WTC11 (cell line): Measurements from ENCODE around the gene NFE2L3. TPM values are rescaled to one million over a fixed set of nuclear protein-coding genes. Genes with fewer than 3 reads are reported as not detected.

Source experiments
- ATAC-seq: fragments of 200-7000 bp; cut with Tn5 transposase; 2 replicates; pipeline ENCODE4 v1.10.0; 2021; ENCODE audit warnings: mild to moderate bottlenecking, moderate library complexity
- CTCF ChIA-PET: fragments of 300-600 bp; sonication (Branson Sonifier 250); formaldehyde crosslinking; loops from one replicate; lab custom pipeline; 2021; ENCODE audit warnings: antibody characterized with exemption; lab: Charles Lee
- POLR2A ChIA-PET: fragments of 350-600 bp; sonication (Branson Sonifier 250); formaldehyde crosslinking; loops from one replicate; lab custom pipeline; 2021; ENCODE audit warnings: antibody characterized with exemption; lab: Charles Lee
- DNase-seq: peaks from one replicate; pipeline ENCODE4 v3.0.0; 2021; ENCODE audit warnings: low spot score
- H3K27ac Mint-ChIP-seq: 2 replicates; pipeline ENCODE4 v1.8.0; 2021; ENCODE audit warnings: mixed read lengths
- H3K27me3 Mint-ChIP-seq: 2 replicates; pipeline ENCODE4 v1.8.0; 2021; ENCODE audit warnings: low read depth, mild to moderate bottlenecking, moderate library complexity, mixed read lengths
- H3K36me3 Mint-ChIP-seq: 2 replicates; pipeline ENCODE4 v1.8.0; 2021; ENCODE audit warnings: mixed read lengths
- H3K4me1 Mint-ChIP-seq: 2 replicates; pipeline ENCODE4 v1.8.0; 2022; ENCODE audit warnings: mixed read lengths
- H3K4me3 Mint-ChIP-seq: 2 replicates; pipeline ENCODE4 v1.8.0; 2021; ENCODE audit warnings: mild to moderate bottlenecking, moderate library complexity, mixed read lengths
- H3K9me3 Mint-ChIP-seq: 2 replicates; pipeline ENCODE4 v1.8.0; 2021; ENCODE audit warnings: mixed read lengths
- CREB1 ChIP-seq: sonication (generic); formaldehyde crosslinking; IDR thresholded peaks from 2 replicates; pipeline ENCODE4 v1.8.0; 2023; ENCODE audit warnings: mild to moderate bottlenecking, missing genetic modification reagents
- ELF4 ChIP-seq: sonication (generic); formaldehyde crosslinking; IDR thresholded peaks from 2 replicates; pipeline ENCODE4 v1.8.1; 2022; ENCODE audit warnings: low read depth, mild to moderate bottlenecking, moderate library complexity, missing genetic modification reagents
- FOXJ3 ChIP-seq: sonication (generic); formaldehyde crosslinking; IDR thresholded peaks from 2 replicates; pipeline ENCODE4 v1.9.0; 2021; ENCODE audit warnings: missing genetic modification reagents, mild to moderate bottlenecking, borderline replicate concordance
- GRHL2 ChIP-seq: fragments of 250-450 bp; sonication (Bioruptor Pico); IDR thresholded peaks from 2 replicates; pipeline ENCODE4 v1.8.0; 2022; ENCODE audit warnings: mild to moderate bottlenecking, moderate library complexity; ENCODE audit not compliant: insufficient replicate concordance, severe bottlenecking
- JAZF1 ChIP-seq: fragments of 250-450 bp; sonication (Bioruptor Pico); IDR thresholded peaks from 2 replicates; pipeline ENCODE4 v1.9.0; 2021; ENCODE audit warnings: moderate library complexity, mild to moderate bottlenecking, inconsistent platforms
- NR1H2 ChIP-seq: sonication (generic); formaldehyde crosslinking; IDR thresholded peaks from 2 replicates; pipeline ENCODE4 v1.9.0; 2021; ENCODE audit warnings: mild to moderate bottlenecking, moderate library complexity, missing genetic modification reagents
- NR3C1 ChIP-seq: sonication (generic); formaldehyde crosslinking; conservative IDR thresholded peaks from 2 replicates; pipeline ENCODE4 v1.8.1; 2023; ENCODE audit warnings: low read depth, mild to moderate bottlenecking, missing genetic modification reagents
- RORB ChIP-seq: fragments of 250-450 bp; sonication (Bioruptor Pico); IDR thresholded peaks from 2 replicates; pipeline ENCODE4 v1.9.0; 2021; ENCODE audit warnings: mild to moderate bottlenecking
- ZNF232 ChIP-seq: sonication (generic); formaldehyde crosslinking; IDR thresholded peaks from 2 replicates; pipeline ENCODE4 v1.8.0; 2022; ENCODE audit warnings: mild to moderate bottlenecking, missing genetic modification reagents
- total RNA-seq: library from RNA; stranded (reverse); gene quantifications from 3 replicates; pipeline ENCODE4 v1.2.3, GENCODE V29; 2021
- TF ChIP-seq, protein P1 (sequence below): fragments of 250-450 bp; sonication (Bioruptor Pico); IDR thresholded peaks from 2 replicates; pipeline ENCODE4 v2.1.2; 2022; ENCODE audit warnings: mild to moderate bottlenecking, moderate library complexity
- TF ChIP-seq, protein P2 (sequence below): sonication (generic); formaldehyde crosslinking; IDR thresholded peaks from 2 replicates; pipeline ENCODE4 v1.8.0; 2023; ENCODE audit warnings: missing genetic modification reagents
- TF ChIP-seq, protein P3 (sequence below): sonication (generic); formaldehyde crosslinking; IDR thresholded peaks from 2 replicates; pipeline ENCODE4 v1.8.1; 2023; ENCODE audit warnings: mild to moderate bottlenecking, missing genetic modification reagents
- TF ChIP-seq, protein P4 (sequence below): fragments of 250-450 bp; sonication (Bioruptor Pico); conservative IDR thresholded peaks from 2 replicates; pipeline ENCODE4 v1.9.0; 2021; ENCODE audit warnings: mild to moderate bottlenecking
- TF ChIP-seq, protein P5 (sequence below): sonication (generic); formaldehyde crosslinking; IDR thresholded peaks from 2 replicates; pipeline ENCODE4 v1.8.0; 2023; ENCODE audit warnings: mild to moderate bottlenecking, missing genetic modification reagents

Gene NFE2L3
- total RNA-seq, 1 experiment from 2014 or later, result 66.8 TPM

DNA sequence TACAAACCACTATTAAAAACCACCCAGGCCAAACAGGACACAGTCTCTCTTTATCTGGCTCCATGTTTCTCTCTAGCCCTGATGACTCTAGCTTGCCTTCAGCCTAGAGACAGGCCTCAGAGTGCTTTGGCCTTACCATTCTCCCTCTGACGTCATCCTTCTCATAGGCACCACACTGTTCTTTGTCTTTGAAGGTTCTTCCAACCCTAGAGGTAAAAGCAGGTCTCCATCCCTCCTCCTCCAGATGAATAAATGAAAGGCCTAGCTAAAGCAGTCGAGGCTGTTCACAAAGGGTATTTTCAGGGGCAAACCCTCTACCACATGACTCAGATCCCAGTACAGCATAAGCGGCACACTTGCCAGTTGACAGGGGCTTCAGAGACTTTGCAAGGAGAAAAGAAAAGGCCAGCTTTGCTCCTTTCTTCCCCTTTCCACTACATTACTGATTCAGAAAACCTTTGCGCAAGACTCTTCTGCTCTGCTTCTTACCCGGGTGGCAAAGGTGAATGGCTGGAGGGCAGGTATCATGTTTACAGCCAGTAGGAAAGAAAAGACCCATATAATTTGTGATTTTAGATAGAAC lies 14.8 kb downstream of the NFE2L3 start:
- Mint-ChIP-seq H3K4me3 (no peak overlapping the region), H3K4me1 (peaks cover 47% of the 10 kb centered on the region), H3K36me3 (peaks cover 42% of the 10 kb centered on the region), H3K27me3 (no peaks in the 10 kb centered on the region), H3K9me3 (peaks cover 17% of the 10 kb centered on the region), H3K27ac (peak overlapping the region; percentile 73)
- CTCF ChIA-PET, result interaction anchor here (1.1 to 1.9 kb wide), 4 partner anchors 9 to 76 kb away, joined by 3 to 7 read pairs (median 6); partner anchors contain the start of gene NFE2L3
- TF ChIP-seq, protein P1, sequence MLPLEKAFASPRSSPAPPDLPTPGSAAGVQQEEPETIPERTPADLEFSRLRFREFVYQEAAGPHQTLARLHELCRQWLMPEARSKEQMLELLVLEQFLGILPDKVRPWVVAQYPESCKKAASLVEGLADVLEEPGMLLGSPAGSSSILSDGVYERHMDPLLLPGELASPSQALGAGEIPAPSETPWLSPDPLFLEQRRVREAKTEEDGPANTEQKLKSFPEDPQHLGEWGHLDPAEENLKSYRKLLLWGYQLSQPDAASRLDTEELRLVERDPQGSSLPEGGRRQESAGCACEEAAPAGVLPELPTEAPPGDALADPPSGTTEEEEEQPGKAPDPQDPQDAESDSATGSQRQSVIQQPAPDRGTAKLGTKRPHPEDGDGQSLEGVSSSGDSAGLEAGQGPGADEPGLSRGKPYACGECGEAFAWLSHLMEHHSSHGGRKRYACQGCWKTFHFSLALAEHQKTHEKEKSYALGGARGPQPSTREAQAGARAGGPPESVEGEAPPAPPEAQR, result no peak
- TF ChIP-seq, protein P2, sequence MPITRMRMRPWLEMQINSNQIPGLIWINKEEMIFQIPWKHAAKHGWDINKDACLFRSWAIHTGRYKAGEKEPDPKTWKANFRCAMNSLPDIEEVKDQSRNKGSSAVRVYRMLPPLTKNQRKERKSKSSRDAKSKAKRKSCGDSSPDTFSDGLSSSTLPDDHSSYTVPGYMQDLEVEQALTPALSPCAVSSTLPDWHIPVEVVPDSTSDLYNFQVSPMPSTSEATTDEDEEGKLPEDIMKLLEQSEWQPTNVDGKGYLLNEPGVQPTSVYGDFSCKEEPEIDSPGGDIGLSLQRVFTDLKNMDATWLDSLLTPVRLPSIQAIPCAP (CRISPR knock-in tag), result no peak
- TF ChIP-seq CREB1 (CRISPR knock-in tag), result no peak
- TF ChIP-seq, protein P3, sequence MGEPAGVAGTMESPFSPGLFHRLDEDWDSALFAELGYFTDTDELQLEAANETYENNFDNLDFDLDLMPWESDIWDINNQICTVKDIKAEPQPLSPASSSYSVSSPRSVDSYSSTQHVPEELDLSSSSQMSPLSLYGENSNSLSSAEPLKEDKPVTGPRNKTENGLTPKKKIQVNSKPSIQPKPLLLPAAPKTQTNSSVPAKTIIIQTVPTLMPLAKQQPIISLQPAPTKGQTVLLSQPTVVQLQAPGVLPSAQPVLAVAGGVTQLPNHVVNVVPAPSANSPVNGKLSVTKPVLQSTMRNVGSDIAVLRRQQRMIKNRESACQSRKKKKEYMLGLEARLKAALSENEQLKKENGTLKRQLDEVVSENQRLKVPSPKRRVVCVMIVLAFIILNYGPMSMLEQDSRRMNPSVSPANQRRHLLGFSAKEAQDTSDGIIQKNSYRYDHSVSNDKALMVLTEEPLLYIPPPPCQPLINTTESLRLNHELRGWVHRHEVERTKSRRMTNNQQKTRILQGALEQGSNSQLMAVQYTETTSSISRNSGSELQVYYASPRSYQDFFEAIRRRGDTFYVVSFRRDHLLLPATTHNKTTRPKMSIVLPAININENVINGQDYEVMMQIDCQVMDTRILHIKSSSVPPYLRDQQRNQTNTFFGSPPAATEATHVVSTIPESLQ (CRISPR knock-in tag), result no peak
- TF ChIP-seq ZNF232, result no peak
- TF ChIP-seq JAZF1 (CRISPR knock-in tag), result no peak
- no peak for TF ChIP-seq FOXJ3 (CRISPR knock-in tag)
- DNase-seq (no peak), ATAC-seq (no peak; the same call in 1 of the 2 replicates)
- POLR2A ChIA-PET, result interaction anchor here (1.6 kb wide), 1 partner anchor 15 kb away, joined by 3 read pairs; no protein-coding TSS in a partner anchor

DNA sequence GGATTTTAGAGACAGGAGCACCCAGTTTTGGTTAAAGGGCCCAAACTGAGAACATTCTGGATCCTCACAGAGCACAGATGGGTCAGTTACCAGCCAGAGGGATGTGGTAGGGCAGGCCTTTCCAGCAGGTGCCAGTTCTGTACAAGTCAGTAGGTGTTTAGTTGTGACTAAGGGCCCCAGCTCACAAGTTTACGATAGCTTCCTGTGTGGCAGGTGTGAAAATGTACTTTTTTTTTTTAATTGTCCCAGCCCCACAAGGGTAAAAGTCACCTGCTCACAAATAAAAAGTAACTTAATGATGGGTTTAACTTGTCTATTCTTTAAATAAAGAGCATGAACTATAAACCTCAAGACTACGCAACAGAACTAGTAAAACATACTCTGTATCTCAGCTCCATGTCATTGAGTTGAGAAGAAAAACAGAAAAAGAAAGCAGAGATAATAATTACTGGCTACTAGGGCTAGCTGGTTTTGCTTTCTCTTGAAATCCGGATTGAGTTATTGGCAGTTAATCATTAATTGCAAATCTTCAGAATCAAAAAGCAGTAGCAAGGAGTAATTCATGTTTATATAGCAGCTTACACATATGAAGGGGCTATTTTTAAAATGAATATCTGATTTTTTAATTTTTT lies 15.4 kb downstream of the NFE2L3 start:
- Mint-ChIP-seq H3K4me3 (no peak overlapping the region), H3K36me3 (peaks cover 43% of the 10 kb centered on the region), H3K27ac (no peak overlapping the region)
- ATAC-seq, result no peak
- TF ChIP-seq NR3C1 (CRISPR knock-in tag), result no peak
- TF ChIP-seq GRHL2 (CRISPR knock-in tag), result no peak
- TF ChIP-seq, all 79 proteins: peak for 0
- ChIA-PET POLR2A (interaction anchor here (0.5 to 1.6 kb wide), 2 partner anchors 14 to 104 kb away, joined by 3 to 5 read pairs; no protein-coding TSS in a partner anchor), CTCF (interaction anchor here (1.1 kb wide), 1 partner anchor 14 kb away, joined by 3 read pairs; no protein-coding TSS in a partner anchor)
- DNase-seq, result no peak
- Mint-ChIP-seq H3K9me3 (peaks cover 17% of the 10 kb centered on the region), H3K4me1 (peaks cover 42% of the 10 kb centered on the region), H3K27me3 (no peaks in the 10 kb centered on the region)

DNA sequence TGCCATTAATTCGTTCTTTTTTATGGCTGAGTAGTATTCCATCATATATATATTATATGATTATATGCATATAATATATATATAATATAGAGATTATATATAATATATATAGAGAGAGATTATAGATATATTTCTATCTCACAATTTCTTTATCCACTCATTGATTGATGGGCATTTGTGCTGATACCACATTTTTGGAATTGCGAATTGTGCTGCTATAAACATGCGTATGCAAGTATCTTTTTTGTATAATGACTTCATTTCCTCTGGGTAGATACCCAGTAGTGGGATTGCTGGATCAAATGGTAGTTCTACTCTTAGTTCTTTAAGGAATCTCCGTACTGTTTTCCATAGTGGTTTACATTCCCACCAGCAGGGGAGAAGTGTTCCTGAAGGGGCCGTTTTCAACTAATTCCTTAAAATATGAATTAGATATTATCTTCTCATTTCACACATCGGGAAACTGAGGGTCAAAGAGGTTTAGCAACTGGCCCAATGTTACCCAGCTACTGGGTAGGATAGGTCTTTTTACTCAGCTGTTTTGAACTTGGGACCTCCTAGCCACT lies 16.5 kb downstream of the NFE2L3 start:
- peaks cover 42% of the 10 kb centered on the region for H3K4me1 Mint-ChIP-seq
- H3K9me3 Mint-ChIP-seq, result peaks cover 13% of the 10 kb centered on the region
- ChIA-PET CTCF (no interaction called here), POLR2A (no interaction called here)
- ATAC-seq (no peak), DNase-seq (no peak)
- no peaks in the 10 kb centered on the region for H3K27me3 Mint-ChIP-seq
- H3K36me3 Mint-ChIP-seq, result peaks cover 38% of the 10 kb centered on the region
- no peak overlapping the region for H3K4me3 Mint-ChIP-seq
- H3K27ac Mint-ChIP-seq, result no peak overlapping the region
- TF ChIP-seq, protein P4, sequence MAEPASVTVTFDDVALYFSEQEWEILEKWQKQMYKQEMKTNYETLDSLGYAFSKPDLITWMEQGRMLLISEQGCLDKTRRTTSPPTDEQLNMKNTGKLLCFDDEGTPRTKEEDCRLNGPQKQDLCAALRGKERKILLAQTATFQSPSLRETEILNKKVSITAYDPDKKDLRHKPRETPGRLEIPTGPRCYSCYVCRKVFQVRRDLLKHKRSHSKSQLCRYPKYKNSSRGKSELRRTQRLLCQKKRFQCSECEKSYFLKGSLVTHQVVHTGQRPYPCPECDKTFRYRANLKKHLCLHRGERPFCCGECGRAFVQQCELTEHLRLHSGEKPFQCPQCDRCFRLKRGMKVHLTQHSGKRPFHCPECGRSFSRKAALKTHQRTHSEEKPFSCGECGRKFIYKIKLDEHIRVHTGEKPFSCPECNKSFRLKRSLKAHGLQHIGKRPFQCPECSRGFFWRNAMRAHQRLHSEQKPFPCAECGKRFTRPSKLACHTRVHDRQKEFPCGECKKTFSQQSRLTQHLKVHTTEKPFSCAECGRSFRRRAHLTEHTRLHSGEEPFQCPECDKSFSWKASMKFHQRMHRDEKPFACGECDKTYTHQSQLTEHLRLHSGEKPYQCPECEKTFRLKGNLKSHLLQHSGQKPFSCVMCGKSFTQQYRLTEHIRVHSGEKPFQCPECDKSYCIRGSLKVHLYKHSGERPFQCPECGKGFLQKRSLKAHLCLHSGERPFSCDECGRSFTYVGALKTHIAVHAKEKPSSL (CRISPR knock-in tag), result no peak
- TF ChIP-seq, protein P5, sequence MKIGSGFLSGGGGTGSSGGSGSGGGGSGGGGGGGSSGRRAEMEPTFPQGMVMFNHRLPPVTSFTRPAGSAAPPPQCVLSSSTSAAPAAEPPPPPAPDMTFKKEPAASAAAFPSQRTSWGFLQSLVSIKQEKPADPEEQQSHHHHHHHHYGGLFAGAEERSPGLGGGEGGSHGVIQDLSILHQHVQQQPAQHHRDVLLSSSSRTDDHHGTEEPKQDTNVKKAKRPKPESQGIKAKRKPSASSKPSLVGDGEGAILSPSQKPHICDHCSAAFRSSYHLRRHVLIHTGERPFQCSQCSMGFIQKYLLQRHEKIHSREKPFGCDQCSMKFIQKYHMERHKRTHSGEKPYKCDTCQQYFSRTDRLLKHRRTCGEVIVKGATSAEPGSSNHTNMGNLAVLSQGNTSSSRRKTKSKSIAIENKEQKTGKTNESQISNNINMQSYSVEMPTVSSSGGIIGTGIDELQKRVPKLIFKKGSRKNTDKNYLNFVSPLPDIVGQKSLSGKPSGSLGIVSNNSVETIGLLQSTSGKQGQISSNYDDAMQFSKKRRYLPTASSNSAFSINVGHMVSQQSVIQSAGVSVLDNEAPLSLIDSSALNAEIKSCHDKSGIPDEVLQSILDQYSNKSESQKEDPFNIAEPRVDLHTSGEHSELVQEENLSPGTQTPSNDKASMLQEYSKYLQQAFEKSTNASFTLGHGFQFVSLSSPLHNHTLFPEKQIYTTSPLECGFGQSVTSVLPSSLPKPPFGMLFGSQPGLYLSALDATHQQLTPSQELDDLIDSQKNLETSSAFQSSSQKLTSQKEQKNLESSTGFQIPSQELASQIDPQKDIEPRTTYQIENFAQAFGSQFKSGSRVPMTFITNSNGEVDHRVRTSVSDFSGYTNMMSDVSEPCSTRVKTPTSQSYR (CRISPR knock-in tag), result no peak
- TF ChIP-seq NR1H2 (CRISPR knock-in tag), result no peak
- TF ChIP-seq RORB, result no peak
- TF ChIP-seq ELF4 (CRISPR knock-in tag), result no peak
- TF ChIP-seq, all 79 proteins: peak for 0
